Adrenal gland (tissue), 19 donors: ENCODE data around the gene AWAT1. TPM values are rescaled to one million over a fixed set of nuclear protein-coding genes. Genes with fewer than 3 reads are reported as not detected.
A peak's percentile ranks its signal among the peaks of the same experiment; 100 is the strongest.

Source experiments
- DNase-seq, 7 donors: peaks; one replicate each; pipeline ENCODE4 v3.0.0-alpha.2; 2019 to 2020
- H3K27ac ChIP-seq, 5 donors: fragments of 200-600 bp; sonication (generic) in 4 of 5; 1 replicate in 3 of 5; 2 replicates in 2 of 5; pipeline versions ENCODE4 v1.5.1 to v1.8.0; 2016 to 2020; ENCODE audit warnings: mild to moderate bottlenecking in 1 of 5
- H3K27me3 ChIP-seq: fragments of 200-600 bp; 2 replicates; pipeline ENCODE4 v1.8.0; 2021
- H3K36me3 ChIP-seq, 2 donors: fragments of 200-600 bp; replicated peaks in 1 of 2; 1 replicate in 1 of 2; 2 replicates in 1 of 2; pipeline versions ENCODE4 v1.5.1 to v1.8.0; 2018 to 2022
- H3K4me1 ChIP-seq, 2 donors: fragments of 200-600 bp; replicated peaks in 1 of 2; 1 replicate in 1 of 2; 2 replicates in 1 of 2; pipeline versions ENCODE4 v1.5.1 to v1.8.0; 2018 to 2021
- H3K4me3 ChIP-seq, 4 donors: fragments of 200-600 bp; sonication (generic) in 3 of 4; one replicate each; pipeline ENCODE4 v1.5.1; 2016 to 2018
- H3K9me3 ChIP-seq, 3 donors: fragments of 200-600 bp; sonication (generic) in 1 of 3; replicated peaks in 1 of 3; 1 replicate in 2 of 3; 2 replicates in 1 of 3; pipeline versions ENCODE4 v1.5.1 to v1.8.0; 2016 to 2021
- CTCF ChIP-seq, 6 experiments: fragments of 450-650 bp in 4 of 6; fragments of 200-600 bp in 2 of 6; sonication (generic) in 1 of 6; IDR thresholded peaks; 1 replicate in 5 of 6; 2 replicates in 1 of 6; pipeline versions ENCODE4 v1.5.1 to v1.8.0; 2016 to 2021; ENCODE audit warnings: antibody characterized with exemption in 6 of 6, mild to moderate bottlenecking in 2 of 6, moderate library complexity in 1 of 6
- POLR2A ChIP-seq, 2 donors: fragments of 450-650 bp; IDR thresholded peaks; one replicate each; pipeline ENCODE4 v1.6.1; 2017; ENCODE audit warnings: antibody characterized with exemption in 2 of 2, mild to moderate bottlenecking in 2 of 2, moderate library complexity in 1 of 2
- WGBS, 4 donors: extraction: QIAGEN DNeasy Blood & Tissue Kit in 2 of 4; methylation state at CpG; one replicate each; pipeline versions ENCODE4 v1.1.5 to v1.1.7; 2013 to 2017; 5-methylcytosine and 5-hydroxymethylcytosine counted together
- intact Hi-C, 2 donors: fragments of 100-400 bp; cut with DNase I; formaldehyde crosslinking; loops; one replicate each; pipeline versions ENCODE4 v1.14.1 to v1.15.0; 2022 to 2023
- long read RNA-seq, 10 donors: library from polyadenylated mRNA in 3 of 10; unstranded in 2 of 10; stranded (forward) in 1 of 10; transcript quantifications; one replicate each; pipeline ENCODE4 v2.0.0 and lab custom pipeline, GENCODE V29; 2021 to 2026
- polyA plus RNA-seq, 3 donors: library from polyadenylated mRNA; stranded (reverse); fragments of 200-250 nt in 2 of 3; fragments of 350-450 nt in 1 of 3; fragmentation: Illumina TruSeq in 1 of 3; extraction: RNeasy Lipid Tissue Mini Kit (QIAGEN cat#74804) in 1 of 3; gene quantifications; one replicate each; pipeline ENCODE4 v1.2.3, GENCODE V29; 2013 to 2014
- total RNA-seq, 9 donors: library from RNA; depleted of rRNA in 4 of 9; stranded (reverse); fragments of >200 nt in 4 of 9; fragments of 120-200 nt in 1 of 9; fragmentation: NEBNext Ultra II Directional in 1 of 9; extraction: Animal tissue kit (Norgen Biotek cat#: 25700) in 1 of 9; gene quantifications; one replicate each; pipeline versions ENCODE4 v1.1.0 to v1.2.4, GENCODE V29; 2013 to 2023
- donor health status: healthy with polysubstance abuse.
- donor health status: Bipolar disorder and iron deficiency.
- donor health status: DM: yes; HTN: yes; CAD: no.
- donor health status: DM: no; HTN: no; CAD: no.
- donor health status: DM: no; HTN: no; CAD: no.
- donor health status: DM: yes; HTN: yes; CAD: no.

The AWAT1 gene
- total RNA-seq (not detected), polyA plus RNA-seq (not detected)
- long read RNA-seq, donor 1: 0 reads
- long read RNA-seq, donor 2: 0 reads
- long read RNA-seq, donor 3: 0 reads
- long read RNA-seq, donor 4: 0 reads
- long read RNA-seq, donor 5: 0 reads
- long read RNA-seq, donor 6: 0 reads
- long read RNA-seq, donor 7: 0 reads
- long read RNA-seq, donor 8: 0 reads
- long read RNA-seq, donor 9: 0 reads
- long read RNA-seq, donor 10: 0 reads

GRCh38 chrX:70234355-70234754 lies at the start of gene AWAT1:
Gene AWAT1, plus strand, starts transcription at chrX:70234655. Its CDS starts 41 bp downstream, at chrX:70234696.
- 70 to 80% (median 71%) methylated on average over 3 of the region's 3 CpGs; no CpG with 5 or more reads in 1 of the 4 donors for WGBS, 4 donors
- H3K4me3 ChIP-seq: no peak within 1 kb of the TSS
- H3K27ac ChIP-seq: no peak within 1 kb of the TSS
- H3K36me3 ChIP-seq: no peaks in the 10 kb centered on the region
- no peaks in the 10 kb centered on the region for H3K27me3 ChIP-seq
- no peaks in the 10 kb centered on the region for H3K4me1 ChIP-seq
- intact Hi-C loops: no loop called here
- TF ChIP-seq CTCF (IDR thresholded peaks at IDR 0.05): no peak
- TF ChIP-seq POLR2A (IDR thresholded peaks at IDR 0.05): no peak
- H3K9me3 ChIP-seq: no peaks in the 10 kb centered on the region
- DNase-seq: no peak

- intact Hi-C loops: no loop called here
- TF ChIP-seq CTCF (IDR thresholded peaks at IDR 0.05) (no peak), POLR2A (IDR thresholded peaks at IDR 0.05) (no peak)
Measured at GRCh38 chrX:70190225-70190624, 44.2 kb upstream of the AWAT1 start.

GRCh38 chrX:70196961-70197720 lies 37.3 kb upstream of the AWAT1 start:
- Histone ChIP-seq H3K27ac (no peak overlapping the region), H3K27me3 (peaks cover 8% of the 10 kb centered on the region), H3K9me3 (no peaks in the 10 kb centered on the region), H3K4me1 (no peaks in the 10 kb centered on the region), H3K4me3 (no peak overlapping the region), H3K36me3 (no peaks in the 10 kb centered on the region)
- intact Hi-C loops: no loop called here
- DNase-seq: peak; percentile 39 to 76 (median 66)
- TF ChIP-seq CTCF (IDR thresholded peaks at IDR 0.05): peak; percentile 58 to 68 (median 60)
- TF ChIP-seq POLR2A (IDR thresholded peaks at IDR 0.05): no peak
- WGBS, 4 donors: 6 to 21% (median 11%) methylated on average over 12 of the region's 12 CpGs

More at GRCh38 chrX:70190225-70190624, 44.2 kb upstream of the AWAT1 start:
- DNase-seq: no peak
- no peak overlapping the region for H3K4me3 ChIP-seq
- H3K4me1 ChIP-seq: no peaks in the 10 kb centered on the region
- H3K9me3 ChIP-seq: no peaks in the 10 kb centered on the region
- H3K27ac ChIP-seq: no peak overlapping the region
- no peaks in the 10 kb centered on the region for H3K36me3 ChIP-seq
- H3K27me3 ChIP-seq: peaks cover 4% of the 10 kb centered on the region

- no peaks in the 10 kb centered on the region for H3K4me1 ChIP-seq
- H3K4me3 ChIP-seq: no peak overlapping the region
- peaks cover 16% of the 10 kb centered on the region for H3K27me3 ChIP-seq
- no peak for DNase-seq
- 81 to 85% (median 83%) methylated on average over 2 to 5 of the region's 5 CpGs for WGBS, 4 donors
- H3K9me3 ChIP-seq: no peaks in the 10 kb centered on the region
- H3K27ac ChIP-seq: no peak overlapping the region
- intact Hi-C loops: no loop called here
- TF ChIP-seq POLR2A (IDR thresholded peaks at IDR 0.05) (no peak), CTCF (IDR thresholded peaks at IDR 0.05) (no peak)
- no peaks in the 10 kb centered on the region for H3K36me3 ChIP-seq
Measured at GRCh38 chrX:70201732-70202131, 32.7 kb upstream of the AWAT1 start.
